NCI-H226 (cell line): Measurements from ENCODE around the gene TMEM239.
"Not testable (repeated sequence)": the region's sequence is repeated elsewhere in the genome, so short reads cannot be mapped to it uniquely, and the experiment has no call there.

Experiments used
- DNase-seq: peaks from one replicate; pipeline ENCODE4 v3.0.0-alpha.2; 2015

TMEM239 gene

DNA sequence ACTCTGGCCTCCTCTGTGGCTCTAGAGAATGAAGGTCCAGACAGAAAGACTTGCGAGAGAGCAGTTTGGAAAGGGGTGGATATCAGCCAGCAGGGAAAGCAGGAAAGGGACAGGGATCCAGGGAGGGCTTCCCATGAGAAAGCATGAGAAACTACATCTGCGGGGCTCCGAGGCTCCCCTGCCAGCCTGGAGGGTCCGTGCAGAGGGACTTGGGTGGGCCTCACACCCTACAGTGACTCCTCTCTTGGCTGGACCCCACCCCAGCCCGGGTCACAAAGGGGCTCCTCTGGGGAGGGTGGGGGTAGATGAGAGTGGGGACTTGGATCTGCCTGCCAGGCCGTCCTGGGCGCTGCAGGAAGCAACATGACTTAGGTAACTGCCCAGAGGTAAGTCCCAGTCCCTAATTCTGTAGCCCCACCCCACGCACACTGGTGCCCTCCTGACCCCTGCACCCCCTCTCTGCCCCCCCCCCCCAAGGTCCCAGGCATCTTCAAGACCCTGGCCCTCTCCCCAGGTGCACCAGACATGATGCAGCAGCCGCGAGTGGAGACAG is at the start of gene TMEM239:
Gene TMEM239 (plus strand): TSS at position 335 of the 553 bp plus-strand sequence. CDS start 191 bp downstream, at position 526.
- no peak for DNase-seq

- peak; percentile 56 for DNase-seq
Observed at GRCh38 chr20:2767768-2768631, 48.2 kb upstream of the TMEM239 start.

DNA sequence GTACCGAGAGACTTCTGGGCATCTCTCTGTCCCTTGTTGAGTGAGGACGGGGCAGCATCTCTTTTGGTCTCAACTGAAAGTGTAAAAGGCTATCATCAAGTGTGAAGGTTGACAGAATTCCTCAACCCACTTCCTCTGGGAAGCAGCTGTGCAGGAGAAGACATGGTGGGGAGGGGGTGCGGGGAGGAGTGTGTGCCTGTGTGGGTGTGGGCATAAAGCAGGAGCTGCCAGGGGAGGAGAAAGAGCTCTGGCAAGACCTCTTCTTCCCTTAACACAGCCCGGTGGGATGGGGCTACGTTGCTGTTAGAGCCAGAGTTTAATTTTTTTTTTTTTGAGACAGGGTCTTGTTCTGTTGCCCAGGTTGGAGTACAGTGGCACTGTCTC is 47.5 kb upstream of the TMEM239 start:
- DNase-seq = no peak

DNA sequence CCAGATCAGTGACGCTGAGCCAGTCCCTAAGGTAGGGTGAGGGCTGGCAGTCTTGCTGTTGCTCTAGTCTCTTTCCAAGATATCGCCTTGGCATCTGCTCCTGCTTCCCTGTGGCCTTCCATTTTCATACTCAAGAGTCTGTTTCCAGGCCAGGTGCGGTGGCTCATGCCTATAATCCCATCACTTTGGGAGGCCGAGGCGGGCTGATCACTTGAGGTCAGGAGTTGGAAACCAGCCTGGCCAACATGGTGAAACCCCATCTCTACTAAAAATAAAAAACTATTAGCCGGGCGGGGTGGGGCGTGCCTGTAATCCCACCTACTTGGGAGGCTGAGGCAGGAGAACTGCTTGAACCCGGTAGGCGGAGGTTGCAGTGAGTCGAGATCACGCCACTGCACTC is 46.1 kb upstream of the TMEM239 start:
- DNase-seq = not testable (repeated sequence)

DNA sequence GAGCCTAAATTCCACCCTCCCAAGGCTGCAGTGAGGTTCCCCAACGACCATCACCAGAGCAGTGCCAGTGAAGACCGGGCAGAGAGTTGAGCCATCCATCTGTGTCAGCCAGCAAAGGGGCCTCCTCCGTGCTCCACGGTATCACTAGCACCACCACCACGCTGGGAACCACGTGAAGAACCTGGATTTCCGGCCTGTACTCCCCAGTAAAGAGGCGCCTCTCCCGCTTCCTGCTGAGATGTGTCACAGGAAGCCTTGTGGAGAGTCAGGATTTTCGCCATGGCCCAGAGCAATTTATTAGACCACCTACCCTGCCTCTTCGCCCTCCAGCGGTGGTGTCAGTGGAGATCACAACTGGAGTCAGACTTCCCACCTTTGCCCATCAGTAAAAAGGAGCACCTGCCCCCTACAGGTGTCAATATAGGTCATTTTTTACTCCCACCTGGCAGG is 44.5 kb upstream of the TMEM239 start:
- peak; percentile 17 for DNase-seq

DNA sequence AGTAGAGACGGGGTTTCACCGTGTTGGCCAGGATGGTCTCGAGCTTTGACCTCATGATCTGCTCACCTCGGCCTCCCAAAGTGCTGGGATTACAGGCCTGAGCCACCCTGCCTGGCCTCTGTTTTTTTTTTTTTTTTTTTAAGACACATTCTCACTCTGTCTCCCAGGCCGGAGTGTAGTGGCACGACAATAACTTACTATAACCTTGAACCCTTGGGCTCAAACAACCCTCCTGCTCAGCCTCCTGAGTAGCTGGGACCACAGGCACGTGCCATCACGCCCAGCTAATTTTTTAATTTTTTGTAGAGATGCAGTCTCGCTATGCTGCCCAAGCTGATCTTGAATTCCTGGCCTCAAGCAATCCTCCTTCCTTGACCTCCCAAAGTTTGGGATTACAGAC is 42.4 kb upstream of the TMEM239 start:
- DNase-seq = no peak

DNA sequence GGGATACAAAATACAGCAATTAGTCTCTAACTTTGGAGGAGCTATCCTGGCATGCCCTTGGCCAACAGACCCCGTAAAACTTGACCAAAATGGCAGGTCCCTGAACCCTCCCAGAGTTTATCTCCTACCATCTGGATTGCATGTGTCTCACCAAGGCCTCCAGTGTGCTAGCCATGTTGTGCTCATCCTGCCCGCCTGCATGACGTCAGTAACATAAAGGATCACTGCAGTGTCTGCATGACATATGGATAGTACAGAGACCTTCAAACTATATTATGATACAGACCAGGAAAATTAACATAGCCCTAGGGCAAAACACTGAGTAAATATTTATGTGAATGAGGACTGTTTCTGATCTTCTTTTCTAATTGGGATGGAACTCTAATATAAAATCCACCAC is 41.0 kb upstream of the TMEM239 start:
- no peak for DNase-seq

DNA sequence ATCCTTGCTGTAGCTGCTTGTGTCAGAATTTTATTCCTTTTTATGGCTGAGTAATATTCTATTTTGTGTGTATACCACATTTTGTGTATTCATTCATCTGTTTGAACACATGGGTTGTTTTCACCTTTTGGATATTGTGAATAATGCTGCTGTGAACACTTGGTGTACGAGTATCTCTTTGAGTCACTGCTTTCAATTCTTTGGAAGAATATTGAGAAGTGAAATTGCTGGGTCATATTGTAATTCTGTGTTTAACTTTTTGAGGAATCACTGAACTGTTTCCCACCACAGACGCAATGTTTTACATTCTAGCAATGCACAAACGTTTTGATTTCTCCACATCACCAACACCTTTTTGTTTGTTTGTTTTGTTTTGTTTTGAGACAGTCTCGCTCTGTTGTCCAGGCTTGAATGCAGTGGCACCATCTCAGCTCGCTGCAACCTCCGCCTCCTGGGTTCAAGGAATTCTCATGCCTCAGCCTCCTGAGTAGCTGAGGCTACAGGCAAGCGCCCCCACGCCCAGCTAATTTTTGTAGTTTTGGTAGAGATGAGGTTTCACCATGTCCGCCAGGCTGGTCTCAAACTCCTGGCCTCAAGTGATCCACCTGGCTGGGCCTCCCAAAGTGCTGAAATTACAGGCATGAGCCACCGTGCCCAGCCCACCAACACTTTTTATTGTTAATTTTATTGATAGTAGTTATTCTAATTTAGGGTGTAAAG is 37.4 kb upstream of the TMEM239 start:
- no peak for DNase-seq

DNA sequence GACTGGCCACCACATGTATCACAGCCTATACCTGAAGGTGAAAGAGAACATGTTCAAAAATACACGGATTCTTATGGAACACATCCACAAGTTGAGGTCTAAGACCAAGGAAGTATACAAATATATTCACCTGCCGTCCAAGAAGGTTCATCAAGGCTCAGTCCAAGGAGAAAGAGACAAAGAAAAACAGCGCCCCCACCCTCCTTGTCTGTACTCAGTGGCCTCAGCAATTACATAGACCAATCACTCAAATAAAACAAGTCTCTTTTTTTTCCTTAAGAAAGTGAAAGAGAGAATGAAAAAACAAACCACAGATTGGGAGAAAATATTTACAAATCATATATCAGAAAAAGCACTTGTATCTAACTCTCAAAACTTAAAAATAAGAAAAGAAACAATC is 35.2 kb upstream of the TMEM239 start:
- DNase-seq = no peak

- no peak for DNase-seq
Observed at GRCh38 chr20:2783908-2784566, 32.1 kb upstream of the TMEM239 start.

DNA sequence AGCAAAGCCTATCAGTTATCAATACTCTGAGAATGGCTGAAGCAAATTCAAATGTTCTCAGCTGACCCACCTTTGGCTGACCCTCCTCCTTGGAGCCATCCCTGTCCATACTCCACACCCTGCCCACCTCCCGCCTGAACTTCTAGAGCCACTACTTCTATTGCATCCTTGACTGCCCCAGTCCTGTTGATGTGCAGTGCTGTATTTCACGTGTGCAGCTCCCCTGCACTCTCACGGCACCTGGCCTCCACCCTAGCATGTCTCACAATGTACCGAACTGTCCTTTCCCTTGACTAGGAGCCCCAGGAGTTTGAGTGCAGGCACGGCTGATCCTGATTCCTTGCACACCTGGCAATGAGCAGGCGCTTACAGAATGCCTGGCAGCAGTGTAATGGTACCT is 22.7 kb upstream of the TMEM239 start:
- DNase-seq = no peak

DNA sequence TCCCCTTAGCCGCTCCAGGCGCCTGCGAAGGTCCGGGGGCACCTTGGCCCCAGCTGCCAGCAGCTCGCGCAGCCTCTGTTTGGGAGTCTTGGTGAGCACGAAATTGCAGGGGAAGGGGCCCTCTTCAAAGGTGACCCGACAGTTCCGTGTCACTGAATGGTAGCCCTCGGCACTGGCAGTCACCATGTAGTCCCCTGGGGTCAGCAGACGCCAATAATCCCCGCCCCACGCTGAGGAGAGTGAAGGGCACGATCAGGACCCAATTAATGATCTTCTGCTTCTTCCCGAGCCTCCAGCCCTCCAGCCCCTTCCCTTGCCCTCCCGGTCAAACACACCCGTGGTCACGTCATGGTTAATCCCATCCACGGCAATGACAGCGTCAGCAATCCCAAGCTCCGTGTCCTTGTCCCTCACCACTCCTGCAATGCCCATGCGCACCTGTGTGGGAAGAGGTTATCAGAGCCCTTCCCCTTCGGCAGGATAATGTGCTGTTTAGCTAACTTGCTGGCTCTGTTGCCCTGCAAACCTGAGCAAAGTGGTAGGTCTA is 21.9 kb upstream of the TMEM239 start:
- no peak for DNase-seq

DNA sequence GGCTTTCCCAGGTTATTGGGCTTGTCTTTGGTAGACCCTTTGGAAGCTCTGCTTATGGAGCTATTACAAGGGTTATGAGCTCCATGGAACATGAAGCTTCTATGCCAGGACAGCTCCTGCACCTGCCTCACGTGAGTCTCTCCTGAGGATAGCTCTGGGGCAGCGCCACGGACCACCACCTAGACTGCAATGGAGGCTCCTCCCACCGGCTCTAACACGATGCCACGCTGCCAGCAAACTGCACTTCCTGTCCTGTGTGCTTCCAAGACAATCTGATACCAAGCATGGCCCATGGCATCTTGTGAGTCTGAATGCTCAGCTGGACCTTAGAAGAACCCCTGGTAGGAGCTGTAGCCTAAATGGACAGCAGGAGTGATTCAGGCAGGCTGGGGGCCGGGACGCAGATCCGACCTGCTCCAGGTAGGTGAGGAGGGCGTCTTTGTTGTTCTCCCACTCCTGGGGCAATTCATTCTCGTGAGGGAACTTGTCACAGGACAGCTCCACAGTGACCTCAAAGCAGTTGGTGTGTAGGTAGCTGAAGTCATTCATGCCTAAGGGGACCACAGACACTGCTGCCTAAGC is 21.2 kb upstream of the TMEM239 start:
- DNase-seq = no peak

DNA sequence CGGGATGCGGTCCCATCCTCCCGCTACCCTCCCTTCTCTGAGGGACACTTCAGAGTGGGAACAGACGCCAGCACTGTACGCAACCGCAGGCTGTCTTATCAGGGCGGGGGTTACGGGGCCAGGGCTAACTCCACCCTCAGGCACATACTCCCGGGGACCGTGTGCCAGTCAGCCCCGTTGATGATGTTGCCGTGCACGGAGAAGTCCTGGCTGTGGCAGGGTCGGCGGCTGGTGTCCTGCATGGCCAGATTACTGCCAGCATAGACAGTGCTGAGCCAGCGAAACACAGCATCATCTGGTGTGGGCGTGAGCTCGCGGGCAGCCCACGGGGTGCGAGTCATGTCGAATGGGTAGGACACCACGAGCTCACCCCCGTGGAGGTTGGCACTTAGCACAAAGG is 20.7 kb upstream of the TMEM239 start:
- DNase-seq = no peak

DNA sequence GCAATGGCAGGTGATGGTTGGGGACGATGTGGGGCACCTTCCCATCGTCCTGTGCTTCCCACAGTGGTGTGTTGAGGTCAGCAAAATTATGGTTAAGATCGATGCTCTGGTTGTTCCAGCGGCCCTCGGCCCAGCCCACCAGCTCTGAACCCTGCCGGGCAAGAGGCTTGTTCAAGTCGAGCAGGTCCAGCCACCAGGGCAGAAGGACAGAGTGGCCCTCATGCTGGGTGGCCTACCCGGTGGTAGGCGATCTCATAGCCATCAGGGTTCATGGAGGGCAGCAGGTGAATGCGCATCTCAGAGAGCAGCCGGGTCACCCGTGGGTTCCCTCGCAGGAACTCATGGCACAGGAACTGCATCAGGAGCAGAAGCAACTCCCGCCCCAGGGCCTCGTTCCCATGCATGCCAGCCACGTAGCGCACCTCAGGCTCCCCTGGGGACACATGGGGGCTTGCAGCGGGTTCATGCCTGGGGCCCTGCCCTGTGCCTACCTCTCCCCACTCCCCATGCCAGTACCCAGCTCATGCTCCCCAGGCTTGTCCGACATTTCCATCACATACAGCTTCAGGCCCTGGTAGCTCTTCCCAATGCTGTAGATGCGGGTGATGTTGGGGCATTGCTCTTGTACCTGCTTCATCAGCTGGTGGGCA is 20.0 kb upstream of the TMEM239 start:
- DNase-seq = no peak

DNA sequence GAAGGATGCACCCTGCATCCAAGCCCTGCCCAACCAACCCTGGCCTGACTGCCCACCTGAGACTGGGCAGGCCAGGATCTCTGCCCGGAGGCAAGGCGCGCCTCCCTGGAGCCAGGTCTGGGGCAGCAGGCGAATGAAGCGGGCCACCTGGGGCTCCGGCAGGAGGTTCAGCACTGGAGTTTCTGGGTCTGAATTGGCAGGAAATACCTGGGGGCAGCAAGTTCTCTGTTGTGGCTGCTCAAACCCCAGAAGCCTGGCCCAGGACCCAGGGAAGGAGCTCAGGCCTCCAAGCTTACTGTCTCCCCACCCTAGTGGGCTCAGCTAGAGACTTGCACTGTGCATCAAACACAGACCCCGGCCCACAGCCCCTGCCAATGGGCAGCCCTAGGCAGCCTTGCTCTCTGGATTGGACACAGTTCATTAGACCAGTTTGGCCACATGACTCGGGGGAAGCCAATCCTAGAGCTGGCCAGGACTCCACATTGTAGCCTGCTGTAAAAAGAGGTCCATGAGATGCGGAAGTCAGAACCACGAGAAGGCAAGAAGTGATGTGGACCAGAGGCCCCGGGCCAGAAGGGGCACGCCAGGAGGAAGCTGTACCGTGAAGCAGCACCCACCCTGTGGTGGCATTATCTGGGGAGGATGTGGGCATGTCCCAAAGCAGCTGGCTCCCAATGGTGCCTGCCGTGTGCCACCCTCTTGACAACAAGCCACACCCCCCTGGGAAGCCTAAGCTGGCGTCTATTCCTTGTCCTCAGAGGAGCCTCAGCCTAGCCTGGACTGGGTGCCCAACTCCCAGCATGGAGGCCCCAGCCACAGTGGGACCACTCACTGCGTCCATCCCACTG is 18.8 kb upstream of the TMEM239 start:
- DNase-seq = no peak

DNA sequence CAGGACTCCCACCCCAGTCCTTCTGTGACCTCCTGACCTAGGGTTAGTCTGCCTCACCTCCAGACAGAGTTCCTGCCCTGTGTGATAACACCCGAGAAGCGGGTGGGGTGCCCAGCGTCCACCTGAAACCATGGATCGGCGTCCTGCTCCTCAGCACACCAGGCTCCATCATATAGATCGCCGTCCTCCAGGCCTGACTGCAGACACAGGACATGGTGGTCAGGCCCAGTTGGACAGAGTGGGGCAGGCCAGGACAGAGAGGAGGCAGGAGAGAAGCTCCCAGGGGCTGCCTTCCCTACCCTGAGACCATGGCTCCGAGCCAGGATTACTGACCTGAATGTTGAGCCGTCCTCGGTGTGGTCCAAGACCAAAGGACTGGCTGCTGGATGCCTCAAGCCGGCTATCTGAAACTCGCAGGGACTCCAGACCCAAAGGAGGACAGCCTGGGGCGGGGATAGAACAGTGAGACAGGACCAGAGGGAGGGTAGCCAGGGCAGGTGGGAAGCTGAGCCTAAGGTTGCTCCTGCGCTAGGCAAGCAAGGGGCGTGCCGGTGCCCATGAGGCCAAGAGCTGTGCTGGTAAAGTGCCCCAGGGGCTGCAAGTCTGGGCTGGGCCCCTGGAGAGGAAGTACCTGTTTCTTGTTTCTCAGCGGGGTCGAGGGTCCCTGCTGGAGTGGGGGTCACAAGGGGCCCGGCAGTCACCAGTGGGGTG is 17.9 kb upstream of the TMEM239 start:
- no peak for DNase-seq

DNA sequence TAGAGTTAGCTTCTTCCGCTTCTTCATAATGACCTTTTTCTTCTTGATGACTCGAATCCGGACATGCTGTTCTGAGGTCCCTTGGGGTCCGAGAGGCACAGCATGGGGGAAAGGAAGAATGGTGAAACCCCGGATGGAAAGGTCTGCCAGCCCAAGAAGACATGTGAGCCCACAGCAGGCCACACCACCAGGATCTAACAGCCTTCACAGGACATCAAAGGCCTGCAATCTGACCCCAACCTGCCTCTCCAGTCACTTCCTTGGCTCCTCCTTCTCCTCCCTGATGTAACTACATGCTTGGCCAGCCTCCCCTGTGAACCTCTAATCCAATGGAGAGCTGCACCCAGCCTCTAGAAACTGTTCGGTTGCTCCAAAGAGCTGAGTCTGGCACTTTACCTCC is 17.4 kb upstream of the TMEM239 start:
- DNase-seq = no peak

GRCh38 chr20:2799271-2799670 is 16.9 kb upstream of the TMEM239 start:
- DNase-seq = no peak
